ENCODE data around the gene ACD.

Gene ACD

DNA sequence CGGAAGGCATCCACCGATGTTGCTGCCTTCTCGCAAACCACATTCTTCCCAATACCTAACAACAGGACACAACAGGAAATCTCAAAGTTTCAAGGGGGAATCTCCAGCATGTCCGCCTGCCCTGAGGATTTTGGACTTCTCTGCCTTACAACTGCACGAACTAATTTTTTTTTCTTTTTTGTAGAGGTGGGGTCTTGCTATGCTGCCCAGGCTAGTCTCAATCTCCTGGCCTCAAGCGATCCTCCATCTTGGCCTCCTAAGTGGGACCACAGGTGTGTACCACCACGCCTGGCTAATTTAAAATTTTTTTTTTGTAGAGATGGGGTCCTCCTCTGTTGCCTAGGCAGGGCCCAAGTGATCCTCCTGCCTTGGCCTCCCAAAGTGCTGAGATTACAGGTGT, 15.9 kb upstream of the ACD start:
- no peak for DNase-seq

- DNase-seq, result no peak
Measured at GRCh38 chr16:67675579-67675935, 15.5 kb upstream of the ACD start.

DNA sequence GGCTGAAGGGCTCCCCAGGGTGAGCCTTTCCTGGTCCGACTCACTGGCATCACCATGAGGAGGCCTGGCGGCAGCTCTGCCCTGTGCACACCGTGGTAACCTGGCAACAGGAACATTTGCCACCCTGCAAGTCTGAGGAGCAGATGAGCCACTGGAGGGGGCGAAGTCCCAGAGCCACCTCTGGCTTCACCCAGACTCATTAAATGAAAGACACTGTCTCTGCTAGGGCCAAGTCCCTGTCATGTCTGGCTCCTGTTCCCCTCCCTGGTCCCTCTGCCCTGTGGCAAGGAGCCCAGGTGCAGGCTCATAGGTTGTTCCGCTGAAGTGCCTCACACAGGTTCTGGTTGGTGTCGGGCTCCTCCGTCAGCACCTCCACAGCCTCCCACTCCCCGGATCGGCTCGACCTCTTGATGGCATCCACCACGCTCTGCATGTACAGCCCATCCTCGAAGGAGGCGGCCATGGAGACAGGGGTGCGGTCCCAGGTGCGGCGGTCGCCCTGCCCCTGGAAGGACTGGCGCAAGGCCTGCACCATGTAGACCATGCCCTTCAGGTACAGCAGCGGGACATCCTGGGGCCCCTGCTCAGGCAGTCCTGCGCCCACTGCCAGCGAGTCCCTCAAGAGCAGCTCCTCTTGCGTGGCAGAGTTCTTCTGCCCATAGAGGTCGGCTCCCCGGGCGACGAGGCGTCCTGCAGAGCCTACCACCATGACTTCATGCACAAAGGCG, 15.0 kb upstream of the ACD start:
- DNase-seq, result no peak

DNA sequence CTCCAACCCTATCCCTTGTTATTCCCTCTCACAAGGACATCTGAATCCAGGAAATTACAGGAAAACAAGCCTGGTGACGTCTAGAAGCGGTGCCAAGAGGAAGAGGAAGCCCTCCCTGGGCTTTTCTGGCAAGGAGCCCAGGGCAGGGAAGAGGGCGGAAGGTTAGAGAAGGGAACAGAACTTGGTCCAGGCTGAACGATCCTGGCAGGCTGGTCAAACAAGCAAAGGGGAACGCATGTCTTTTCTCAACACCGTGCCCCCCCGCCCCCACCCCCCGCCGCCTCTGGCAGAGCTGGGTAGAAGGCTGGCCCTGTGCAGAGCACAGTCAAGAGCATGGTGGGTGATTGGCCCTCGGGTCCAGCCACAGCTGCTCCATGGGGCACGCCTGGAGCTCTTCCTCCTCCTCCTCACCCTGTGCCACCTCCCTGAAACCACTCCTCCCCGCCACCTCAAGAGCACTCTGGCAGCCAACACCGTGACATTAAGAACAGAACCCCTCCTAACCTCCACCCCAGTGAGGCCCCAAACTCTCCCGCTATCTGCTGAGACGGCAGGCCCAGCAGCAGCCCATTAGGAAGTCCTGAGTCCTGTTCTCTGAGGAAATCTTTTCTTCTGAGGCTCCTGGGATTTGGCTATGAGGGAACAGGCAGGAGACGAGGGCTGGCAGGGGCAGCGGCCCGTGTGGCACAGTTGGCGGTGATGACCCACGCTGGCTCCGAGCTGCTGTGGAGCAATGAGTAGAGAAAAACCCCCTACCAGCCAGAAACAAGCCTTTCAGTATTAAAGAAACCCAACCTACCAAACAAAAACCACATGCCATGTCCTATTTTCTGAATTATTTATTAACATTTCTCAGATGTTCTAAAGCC, 13.9 kb upstream of the ACD start:
- DNase-seq, result peak; percentile 11

DNA sequence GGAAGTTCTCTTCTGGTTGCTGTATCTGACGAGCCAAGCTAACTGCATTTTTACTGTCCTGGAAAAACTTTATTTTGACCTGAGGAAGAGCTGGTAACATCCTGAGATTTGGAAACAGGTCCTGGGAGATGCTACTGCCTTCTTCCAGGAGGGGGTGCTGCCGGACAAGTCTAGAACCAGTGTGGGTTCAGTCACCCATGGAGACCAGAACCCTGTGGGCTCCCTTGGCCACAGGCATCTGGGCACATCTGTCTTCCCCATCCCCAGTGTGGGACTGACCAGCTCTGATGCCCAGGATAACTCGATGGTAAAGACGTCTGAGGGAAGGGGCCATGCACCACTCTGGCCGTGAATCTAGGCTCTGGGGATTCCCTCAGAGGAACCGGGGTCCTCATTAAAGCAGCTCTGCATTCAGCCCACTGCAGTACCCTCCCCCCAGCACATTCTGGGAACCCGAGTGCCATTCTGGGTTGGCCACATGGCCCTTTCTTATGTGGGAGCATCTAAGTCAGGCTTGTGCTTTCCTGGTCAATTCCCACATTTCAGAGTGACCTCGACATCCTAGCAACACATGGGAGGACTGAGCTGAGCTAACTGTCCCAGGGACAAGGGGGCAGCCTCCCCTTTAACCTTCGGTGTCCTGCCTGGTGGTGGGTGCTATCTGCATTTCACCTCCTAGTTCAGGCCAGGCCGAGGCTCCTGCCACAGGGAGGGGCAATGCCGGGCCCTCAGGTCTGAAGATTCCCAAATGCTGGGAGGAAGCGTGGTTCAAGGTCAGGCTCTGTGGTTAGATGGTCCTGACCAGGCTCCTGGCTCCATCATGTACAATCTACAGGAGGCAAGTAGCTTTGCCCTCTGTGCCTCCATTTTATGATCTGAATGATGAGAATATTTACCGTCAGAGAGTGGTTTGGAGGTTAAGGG, 12.9 kb upstream of the ACD start:
- DNase-seq, result peak; percentile 55

DNA sequence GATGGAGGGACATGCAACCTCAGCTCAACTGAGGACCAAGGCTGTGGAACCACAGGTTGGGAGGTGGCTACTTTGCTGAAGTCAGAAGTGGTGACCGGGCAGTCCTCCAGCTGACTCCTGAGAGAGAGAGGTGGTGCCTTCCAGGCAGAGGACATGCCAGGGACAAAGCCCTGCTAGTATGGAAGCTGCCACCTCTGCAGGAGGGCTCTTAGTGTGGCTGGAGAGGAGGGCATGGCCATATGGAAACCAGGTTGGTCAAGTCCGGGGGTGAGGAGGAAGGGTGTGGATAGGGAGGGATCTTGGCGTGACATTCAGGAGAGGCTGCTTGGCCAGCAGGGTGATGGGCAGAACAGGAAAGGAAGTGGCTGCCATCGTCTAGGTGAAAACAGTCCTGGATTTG, 12.2 kb upstream of the ACD start:
- no peak for DNase-seq

DNA sequence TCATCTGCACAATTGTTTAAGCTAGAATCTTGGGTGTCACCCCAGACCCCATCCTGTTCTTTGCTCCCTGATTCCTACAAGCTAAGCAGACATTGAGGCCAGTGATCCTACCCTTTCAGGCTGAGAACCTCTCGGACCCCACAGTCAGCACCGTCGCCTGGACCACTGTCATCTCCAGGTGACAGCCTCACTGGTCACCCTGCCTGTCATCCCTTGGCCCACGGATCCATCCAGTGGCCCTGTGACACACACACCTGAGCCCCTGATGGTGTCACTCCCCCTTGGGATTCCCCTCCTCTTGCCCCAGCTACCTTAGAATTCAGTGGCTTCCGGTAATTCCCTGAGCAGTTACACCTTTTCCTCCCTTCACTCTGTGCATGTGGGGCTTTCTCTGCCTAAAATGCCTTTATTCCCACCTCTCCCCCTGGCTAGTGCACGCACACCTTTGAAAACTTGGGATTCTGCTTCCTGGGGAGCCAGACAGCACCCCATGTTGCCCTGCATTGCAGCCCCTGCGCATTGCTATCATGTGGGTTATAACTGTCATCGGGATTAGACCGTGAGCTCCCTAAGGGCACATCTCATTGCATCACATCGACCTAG, 9.5 kb upstream of the ACD start:
- DNase-seq, result no peak

DNA sequence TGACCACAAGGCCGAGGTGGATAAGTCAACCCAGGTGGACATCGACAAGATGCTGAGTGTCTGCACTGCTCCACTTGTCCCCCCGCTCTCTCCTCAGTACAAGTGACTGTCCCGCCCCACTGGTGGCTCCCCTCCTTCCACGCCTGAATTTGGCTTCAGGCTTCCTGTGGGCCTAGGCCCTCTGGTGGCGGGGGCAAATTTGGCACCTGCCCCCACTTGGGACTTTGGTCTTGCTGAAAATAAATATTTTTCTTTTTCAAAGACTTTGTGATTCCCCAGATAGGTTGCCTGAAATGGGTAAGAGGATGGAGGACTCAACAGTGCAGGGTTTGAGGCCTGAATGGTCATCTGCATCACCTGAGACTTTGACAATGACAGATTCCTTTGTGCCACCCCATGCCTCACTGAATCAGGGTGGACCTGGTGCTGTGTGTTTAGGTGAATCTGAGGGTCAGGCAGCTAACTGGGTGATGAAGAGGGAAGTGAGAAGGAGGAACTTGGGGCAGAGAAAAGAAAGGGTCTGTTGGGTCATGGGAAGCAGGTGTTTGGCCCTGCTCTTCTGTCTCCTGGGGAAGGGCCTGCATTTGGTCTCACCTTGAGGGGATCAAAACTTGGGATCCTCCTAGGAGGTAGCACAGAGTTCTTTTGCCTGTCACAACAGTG, 8.6 kb upstream of the ACD start:
- no peak for DNase-seq

DNA sequence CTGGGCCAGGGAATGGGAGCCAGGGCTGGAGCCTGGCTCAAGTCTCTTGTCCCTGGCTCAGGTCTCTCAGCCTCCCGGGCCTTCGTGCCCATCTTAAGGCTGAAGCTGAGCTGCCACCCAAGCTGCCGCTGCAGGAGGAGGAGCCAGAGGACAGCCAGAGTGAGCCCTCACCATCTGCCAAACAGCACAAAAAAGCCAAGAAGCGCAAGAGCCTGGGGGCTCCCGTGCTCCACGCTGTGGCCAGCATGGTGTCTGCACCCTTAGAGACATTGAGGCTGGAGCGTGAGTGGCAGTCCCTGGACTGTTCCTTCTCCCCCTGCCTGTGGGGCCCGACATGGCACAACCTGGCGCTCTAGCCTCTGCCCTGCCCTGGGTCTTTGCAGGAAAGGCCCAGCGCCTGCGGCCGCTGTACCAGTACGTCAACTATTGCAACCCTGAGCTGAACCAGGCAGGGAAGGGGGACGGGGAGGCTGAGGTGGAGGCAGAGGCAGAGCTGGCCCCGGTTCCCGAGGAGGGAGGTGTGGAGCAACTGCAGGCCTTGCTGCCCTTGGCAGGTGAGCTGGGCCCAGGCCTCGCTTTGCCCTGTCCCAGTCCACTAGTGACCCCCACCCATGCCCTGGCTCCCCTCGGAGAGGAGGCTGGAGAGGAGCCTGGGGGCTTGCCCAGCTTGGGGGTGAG, 7.9 kb upstream of the ACD start:
- DNase-seq, result peak; percentile 91

DNA sequence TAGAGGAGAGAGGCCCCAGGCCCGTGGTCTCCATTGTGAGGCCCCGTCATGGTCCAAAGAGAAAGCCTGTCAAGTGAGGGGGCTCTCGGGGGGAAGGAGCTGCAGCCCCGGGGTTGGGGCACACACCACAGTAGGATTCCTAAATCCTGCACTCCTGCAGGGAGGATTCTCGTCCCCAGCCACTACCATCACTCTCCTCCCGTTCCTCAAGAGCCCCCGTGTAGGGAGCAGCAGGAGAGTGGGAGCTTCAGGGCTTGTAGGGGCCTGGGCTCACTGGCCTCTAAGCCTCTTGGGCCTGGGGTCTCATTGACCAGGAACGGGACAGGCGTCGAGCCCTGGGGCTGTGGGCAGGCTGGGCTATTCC, 7.4 kb upstream of the ACD start:
- DNase-seq, result no peak

GRCh38 chr16:67666559-67667452, 6.7 kb upstream of the ACD start, which contains the start of the genes C16orf86 and ENKD1:
Gene C16orf86, plus strand, starts transcription at chr16:67666814. Its CDS starts 157 bp downstream, at chr16:67666971.
Gene ENKD1, minus strand, starts transcription at chr16:67666750. Its CDS starts 308 bp downstream, at chr16:67666442.
- DNase-seq, result peak; percentile 74

GRCh38 chr16:67666032-67666551, 6.0 kb upstream of the ACD start:
- no peak for DNase-seq

GRCh38 chr16:67665598-67665997, 5.5 kb upstream of the ACD start:
- no peak for DNase-seq

DNA sequence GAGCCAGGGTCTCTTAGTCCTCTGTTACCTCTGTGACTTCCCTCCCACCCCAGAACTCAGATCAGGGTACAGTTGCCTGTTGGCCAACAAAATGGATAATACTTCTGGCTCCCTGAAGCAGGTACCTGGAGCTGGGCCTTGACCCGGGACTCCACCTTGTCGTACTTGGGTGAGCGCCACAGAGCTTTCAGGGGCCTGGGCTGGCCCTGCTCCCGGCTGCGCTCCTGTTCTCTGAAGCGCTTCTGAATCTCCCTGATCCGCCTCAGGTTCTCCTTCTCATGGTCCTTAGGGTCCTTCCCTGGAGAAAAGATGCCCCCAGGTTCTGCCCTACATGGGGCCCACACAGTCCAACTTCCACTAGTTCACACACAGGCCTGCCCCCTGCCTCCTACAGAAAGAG, 4.8 kb upstream of the ACD start:
- DNase-seq, result no peak

DNA sequence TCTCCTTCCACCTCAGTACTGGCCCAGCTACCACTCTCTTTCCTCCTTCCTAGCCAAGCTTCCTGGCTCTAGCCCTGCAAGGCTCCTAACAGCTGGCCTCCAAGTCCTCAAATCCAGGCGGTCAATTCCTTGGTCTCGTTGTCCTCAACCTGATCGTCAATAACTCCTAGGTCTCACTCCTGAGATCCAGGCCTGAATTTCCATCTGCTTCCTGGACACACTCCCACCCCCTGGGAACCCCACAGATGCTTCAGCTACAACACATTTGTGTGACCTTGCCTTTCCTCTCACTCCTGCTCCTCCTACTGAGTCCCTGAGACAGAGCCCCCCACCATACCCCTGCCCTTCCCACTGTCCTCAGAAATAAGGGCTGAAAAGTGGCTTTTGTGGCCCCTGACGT, 4.2 kb upstream of the ACD start:
- no peak for DNase-seq

- no peak for DNase-seq
Measured at GRCh38 chr16:67663877-67664222, 3.8 kb upstream of the ACD start.

GRCh38 chr16:67663151-67663876, 3.3 kb upstream of the ACD start:
- DNase-seq, result no peak

DNA sequence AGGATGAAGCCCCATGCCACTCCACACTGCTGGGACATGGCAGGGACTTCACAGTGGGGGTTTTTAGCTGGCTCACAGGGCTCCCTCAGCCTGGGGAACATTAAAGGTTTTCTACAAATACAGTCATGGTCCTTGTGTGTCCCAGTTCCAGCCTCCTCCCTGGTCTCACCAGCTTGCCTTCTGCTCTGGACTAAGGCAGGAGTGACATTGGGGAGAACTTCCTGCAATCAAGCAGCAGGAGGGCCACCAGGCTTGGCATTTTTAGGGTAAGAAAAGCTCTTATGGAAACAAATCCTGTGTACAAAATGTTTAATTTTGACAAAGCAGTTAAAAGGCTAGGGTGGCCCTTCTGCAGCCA, 2.6 kb upstream of the ACD start:
- DNase-seq, result no peak

DNA sequence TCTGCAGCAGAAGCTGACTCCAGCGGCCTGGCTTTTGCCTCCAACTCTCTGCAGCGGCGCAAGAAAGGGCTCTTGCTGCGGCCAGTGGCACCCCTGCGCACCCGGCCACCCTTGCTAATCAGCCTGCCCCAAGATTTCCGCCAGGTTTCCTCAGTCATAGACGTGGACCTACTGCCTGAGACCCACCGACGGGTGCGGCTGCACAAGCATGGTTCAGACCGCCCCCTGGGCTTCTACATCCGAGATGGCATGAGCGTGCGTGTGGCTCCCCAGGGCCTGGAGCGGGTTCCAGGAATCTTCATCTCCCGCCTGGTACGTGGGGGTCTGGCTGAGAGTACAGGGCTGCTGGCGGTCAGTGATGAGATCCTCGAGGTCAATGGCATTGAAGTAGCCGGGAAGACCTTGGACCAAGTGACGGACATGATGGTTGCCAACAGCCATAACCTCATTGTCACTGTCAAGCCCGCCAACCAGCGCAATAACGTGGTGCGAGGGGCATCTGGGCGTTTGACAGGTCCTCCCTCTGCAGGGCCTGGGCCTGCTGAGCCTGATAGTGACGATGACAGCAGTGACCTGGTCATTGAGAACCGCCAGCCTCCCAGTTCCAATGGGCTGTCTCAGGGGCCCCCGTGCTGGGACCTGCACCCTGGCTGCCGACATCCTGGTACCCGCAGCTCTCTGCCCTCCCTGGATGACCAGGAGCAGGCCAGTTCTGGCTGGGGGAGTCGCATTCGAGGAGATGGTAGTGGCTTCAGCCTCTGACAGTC, 2.0 kb upstream of the ACD start:
- no peak for DNase-seq
